NOMO-1 treated with dmso at 0.1 percent for 144 hours (cell line): ENCODE data around the gene SH3BGR.

Source experiments
- DNase-seq: peaks from one replicate; lab custom pipeline; 2025; ENCODE audit not compliant: unreplicated experiment; lab: John Stamatoyannopoulos, UW

SH3BGR gene

DNA sequence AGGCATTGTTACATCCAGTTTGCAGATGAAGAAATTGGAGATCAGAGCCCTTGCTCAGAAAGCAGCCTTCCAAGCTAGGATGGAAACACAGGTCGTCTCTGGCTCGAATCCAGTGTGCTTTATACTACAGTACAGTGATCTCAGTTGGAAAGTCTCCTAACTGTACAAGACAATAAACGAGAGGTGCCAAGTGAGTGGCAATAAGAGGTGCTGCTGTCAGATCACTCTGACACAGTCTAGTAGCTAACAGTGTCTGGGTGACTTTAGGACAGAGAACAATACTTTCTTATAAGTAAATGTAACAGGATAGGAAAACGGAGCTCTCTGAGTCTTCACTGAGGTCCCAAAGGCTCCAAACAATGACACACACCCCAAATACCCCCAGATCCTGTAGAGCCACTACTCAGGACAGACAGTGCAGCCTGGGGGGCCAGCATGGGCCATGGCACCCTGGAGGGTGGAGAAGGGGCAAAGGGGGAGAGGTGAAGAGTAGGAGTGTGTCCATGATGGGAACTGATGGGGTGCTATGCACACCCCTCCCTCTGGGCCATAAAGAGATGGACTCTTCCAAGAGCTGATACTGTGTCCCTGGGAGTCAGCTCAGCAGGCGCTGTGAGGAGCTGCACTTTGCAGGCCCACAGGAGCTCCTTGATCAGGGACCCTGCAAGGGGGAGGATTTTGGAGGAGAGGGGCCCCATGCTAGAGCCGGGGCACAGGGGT, 3.3 kb downstream of the SH3BGR start:
- DNase-seq = no peak

- DNase-seq = no peak
Observed at GRCh38 chr21:39456665-39457064, 4.9 kb downstream of the SH3BGR start.

- DNase-seq = no peak
Observed at GRCh38 chr21:39461419-39461818, 9.6 kb downstream of the SH3BGR start.

DNA sequence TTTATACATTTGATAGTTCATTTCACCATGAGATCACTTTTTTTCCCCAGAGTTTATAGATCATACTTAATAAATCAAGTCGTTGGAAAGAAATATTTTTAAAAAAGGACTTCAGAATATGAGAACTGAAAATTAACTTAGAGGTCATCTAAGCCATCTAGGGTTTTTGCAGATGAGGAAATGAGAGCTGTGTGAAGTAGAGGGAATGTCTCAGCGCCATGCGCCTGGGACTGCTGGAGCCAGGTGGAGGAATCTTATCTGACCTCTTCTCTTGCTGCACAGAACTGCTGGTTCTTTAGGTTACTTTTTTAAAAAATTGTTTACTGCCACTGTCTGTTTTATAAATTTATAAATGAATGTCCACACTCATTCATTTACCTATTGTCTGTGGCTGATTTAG, 11.5 kb downstream of the SH3BGR start:
- no peak for DNase-seq

- no peak for DNase-seq
Observed at GRCh38 chr21:39466584-39466983, 14.8 kb downstream of the SH3BGR start.

GRCh38 chr21:39467746-39468145, 16.0 kb downstream of the SH3BGR start:
- no peak for DNase-seq

DNA sequence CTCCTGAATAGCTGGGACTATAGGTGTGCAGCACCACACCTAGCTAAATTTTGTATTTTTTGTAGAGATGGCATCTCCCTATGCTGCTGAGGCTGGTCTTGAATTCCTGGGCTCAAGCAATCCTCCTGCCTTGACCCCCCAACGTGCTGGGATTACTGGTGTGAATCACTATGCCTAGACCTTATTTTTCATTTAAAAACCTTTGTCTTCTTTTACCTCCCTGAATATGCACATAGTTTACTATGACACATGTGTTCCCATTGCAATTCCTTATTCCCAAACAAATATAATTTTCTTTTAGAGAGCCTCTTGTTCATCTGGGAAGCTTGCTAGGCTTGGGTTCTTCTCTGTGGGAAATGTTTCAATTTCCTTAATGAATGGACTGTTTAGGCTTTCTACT, 16.8 kb downstream of the SH3BGR start:
- DNase-seq = no peak

- DNase-seq = no peak
Observed at GRCh38 chr21:39471598-39471997, 19.8 kb downstream of the SH3BGR start.

GRCh38 chr21:39472786-39473185, 21.0 kb downstream of the SH3BGR start:
- no peak for DNase-seq

- DNase-seq = no peak
Observed at GRCh38 chr21:39474611-39475010, 22.8 kb downstream of the SH3BGR start.

DNA sequence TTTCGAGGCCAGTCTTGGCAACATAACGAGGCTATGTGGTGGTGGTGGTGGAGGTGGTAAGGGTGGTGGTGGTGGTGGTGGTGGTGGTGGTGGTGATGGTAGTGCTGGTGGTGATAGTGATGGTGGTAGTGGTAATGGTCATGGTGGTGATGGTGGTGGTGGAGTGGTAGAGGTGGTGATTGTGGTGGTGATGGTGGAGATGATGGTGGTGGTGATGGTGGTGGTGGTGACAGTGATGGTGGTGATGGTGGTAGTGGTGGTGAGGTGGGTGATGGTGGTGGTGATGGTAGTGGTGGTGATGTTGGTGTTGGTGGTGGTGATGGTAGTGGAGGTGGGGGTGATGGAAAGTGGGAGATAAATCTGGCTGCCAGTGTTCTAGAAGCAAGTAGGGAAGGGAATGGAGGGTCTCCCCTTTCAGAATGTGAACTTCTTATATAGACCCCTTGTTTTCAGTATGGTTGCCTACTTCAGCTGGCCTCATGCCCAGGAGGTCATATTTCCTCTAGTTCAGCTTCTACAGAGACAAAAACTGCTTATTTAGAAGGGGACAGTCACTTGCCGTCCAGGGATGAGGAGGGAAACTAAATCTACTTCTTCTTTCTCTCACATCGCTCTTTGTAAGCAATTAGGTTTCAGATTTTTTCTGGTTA, 27.5 kb downstream of the SH3BGR start:
- peak; percentile 37 for DNase-seq

DNA sequence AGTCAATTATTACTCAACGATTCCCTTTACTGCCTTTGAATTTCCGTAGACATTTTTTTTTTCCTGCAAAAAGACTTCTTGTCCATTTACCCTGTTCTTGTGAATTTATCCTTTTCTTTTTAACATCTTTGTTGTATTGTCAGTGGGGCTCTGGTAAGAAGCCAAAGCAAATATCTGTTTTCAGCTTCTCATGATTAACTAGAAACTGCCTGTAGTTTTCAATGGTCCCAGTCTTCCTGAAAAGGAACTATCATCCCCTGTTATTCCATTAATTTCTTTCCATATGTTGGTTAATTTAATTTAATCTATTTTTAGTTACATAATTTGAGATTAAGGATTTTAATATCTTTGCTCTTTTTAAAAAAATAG, 28.0 kb downstream of the SH3BGR start:
- DNase-seq = no peak

- DNase-seq = no peak
Observed at GRCh38 chr21:39480271-39480670, 28.5 kb downstream of the SH3BGR start.

DNA sequence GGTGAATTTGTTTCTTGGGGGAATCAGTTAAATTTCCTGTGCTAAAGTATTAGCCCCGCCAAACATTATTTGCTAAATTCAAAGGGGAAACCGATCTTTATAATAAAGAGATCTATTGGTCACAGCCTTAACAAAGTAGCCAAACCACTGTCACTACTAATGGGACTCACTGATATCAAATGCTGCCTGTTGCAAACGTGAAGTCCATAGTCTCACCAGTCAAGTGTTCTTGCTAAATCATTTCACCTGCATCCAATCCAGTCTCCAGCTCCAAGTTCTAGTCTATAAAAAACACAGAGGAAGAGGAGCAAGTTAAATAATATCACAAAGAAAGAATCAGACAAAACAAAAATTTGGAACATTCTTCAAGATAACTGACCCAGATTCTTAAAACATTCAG, 30.1 kb downstream of the SH3BGR start:
- no peak for DNase-seq

- DNase-seq = no peak
Observed at GRCh38 chr21:39483917-39484316, 32.1 kb downstream of the SH3BGR start.

- no peak for DNase-seq
Observed at GRCh38 chr21:39484711-39485276, 33.0 kb downstream of the SH3BGR start.

DNA sequence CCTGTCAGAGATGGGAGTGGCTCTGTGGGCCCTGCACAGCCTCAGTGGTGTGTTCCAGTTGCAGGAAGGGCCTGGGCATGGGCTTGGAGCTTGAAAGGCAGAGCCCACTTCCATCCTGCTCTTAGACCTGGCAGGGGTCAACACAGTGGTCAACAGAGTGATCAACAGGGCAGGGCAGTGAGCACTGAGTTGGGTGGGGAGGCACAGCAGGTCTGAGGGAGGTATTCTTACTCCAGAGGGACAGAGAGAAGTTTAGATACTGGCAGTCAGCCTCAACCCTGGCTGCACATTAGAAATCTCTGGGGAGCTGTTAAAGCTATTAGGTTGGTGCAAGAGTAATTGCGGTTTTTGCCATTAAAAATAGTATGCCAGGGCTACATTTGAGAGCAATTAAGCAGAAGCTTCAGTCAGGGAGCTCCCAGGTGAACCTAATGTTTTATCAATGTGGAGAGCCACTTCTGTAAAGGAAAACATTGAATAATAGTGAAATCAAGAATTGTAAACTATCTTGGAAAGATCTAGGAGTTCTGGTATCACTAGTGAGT, 37.7 kb downstream of the SH3BGR start:
- DNase-seq = peak; percentile 5

DNA sequence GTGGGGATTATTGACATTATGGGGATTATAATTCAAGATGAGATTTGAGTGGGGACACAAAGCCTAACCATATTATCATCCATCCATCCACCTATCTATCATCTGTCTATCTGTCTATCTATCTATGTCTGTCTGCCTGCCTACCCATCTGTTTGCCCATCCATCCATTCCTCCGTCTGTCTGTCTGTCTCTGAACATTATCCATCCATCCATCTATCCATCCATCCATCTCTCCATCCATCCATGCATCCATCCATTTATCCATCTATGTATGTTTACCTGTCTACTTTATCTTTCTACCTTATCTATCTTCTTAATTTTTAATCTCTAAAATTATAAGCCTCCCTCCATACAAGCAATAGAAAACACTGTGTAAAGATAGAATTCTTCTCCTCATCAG, 47.4 kb downstream of the SH3BGR start:
- no peak for DNase-seq

- DNase-seq = no peak
Observed at GRCh38 chr21:39502631-39503030, 50.9 kb downstream of the SH3BGR start.

GRCh38 chr21:39503123-39503762, 51.5 kb downstream of the SH3BGR start:
- peak; percentile 2 for DNase-seq

DNA sequence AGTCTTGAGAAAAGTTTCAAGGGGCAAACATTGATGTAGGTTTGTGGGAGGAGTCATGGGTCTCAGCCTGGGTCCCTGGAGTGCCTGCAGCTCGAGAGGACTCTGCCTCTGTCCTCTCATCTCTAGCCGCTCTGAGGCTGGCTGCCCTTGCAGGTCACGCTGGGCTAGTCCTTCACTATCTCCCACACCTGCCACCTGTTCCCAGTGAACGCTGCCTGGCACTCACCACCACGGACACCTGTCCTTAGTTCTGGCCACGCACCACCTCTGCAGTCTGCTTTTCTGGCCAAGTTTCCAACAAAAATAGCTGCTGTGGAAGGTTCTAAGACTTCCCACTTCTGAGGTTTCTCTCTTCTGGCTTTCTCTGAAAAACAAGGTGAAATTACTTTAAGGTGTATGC, 52.5 kb downstream of the SH3BGR start:
- DNase-seq = no peak

DNA sequence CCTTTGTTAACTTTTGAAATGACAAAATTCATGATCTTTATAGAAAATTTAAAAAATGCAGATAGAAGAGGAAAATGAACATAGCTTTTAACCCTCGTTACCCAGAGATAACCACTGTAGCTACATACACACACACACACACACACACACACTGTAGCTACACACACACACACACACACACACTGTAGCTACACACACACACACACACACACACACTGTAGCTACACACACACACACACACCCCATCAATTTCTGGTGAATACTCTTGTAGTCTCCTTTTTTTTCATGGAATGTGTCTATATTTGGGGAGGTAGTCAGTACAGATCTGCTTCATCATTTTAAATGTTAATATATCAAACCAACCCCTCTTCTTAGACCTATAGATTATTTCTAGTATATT, 58.5 kb downstream of the SH3BGR start:
- DNase-seq = no peak
